AG04449 (cell line): ENCODE data around the gene OTOG.
"Not testable (repeated sequence)": the region's sequence is repeated elsewhere in the genome, so short reads cannot be mapped to it uniquely, and the experiment has no call there.

Source experiments
- CTCF ChIA-PET: fragments of 350-600 bp; formaldehyde crosslinking; extraction: SDS; loops from one replicate; lab custom pipeline; 2021; ENCODE audit warnings: antibody characterized with exemption; lab: Yijun Ruan, JAX
- POLR2A ChIA-PET: fragments of 400-600, 350-600 bp; formaldehyde crosslinking; extraction: SDS; loops from one replicate; lab custom pipeline; 2020; ENCODE audit warnings: antibody characterized with exemption, inconsistent platforms; lab: Yijun Ruan, JAX
- DNase-seq: peaks from one replicate; pipeline ENCODE4 v3.0.0-alpha.2; 2010; ENCODE audit warnings: low read depth, low spot score
- H3K4me3 ChIP-seq: 2 replicates; pipeline ENCODE4 v1.5.1; 2011; ENCODE audit warnings: low read depth, mild to moderate bottlenecking, control low read depth, low read length
- CTCF ChIP-seq: IDR thresholded peaks from one replicate; pipeline ENCODE4 v1.5.1; 2011; ENCODE audit warnings: mild to moderate bottlenecking, moderate library complexity, low read length, control low read depth, inconsistent platforms; ENCODE audit not compliant: insufficient read depth; ENCODE audit errors: missing control alignments

Gene OTOG

GRCh38 chr11:17611503-17612220, 64.6 kb downstream of the OTOG start:
- CTCF ChIA-PET, result interaction anchor here (0.9 kb wide), 1 partner anchor 13 kb away, joined by 3 read pairs; no protein-coding TSS in a partner anchor
- DNase-seq, result no peak
- no peak overlapping the region for H3K4me3 ChIP-seq
- POLR2A ChIA-PET, result no interaction called here
- TF ChIP-seq CTCF, result no peak

- ChIA-PET POLR2A (no interaction called here), CTCF (interaction anchor here (0.9 kb wide), 1 partner anchor 13 kb away, joined by 3 read pairs; no protein-coding TSS in a partner anchor)
- no peak for TF ChIP-seq CTCF
- no peak overlapping the region for H3K4me3 ChIP-seq
- DNase-seq, result no peak
These were observed 65.4 kb downstream of the OTOG start for GRCh38 chr11:17612221-17613188.

- POLR2A ChIA-PET, result no interaction called here
- TF ChIP-seq CTCF, result no peak
- CTCF ChIA-PET, result no interaction called here
- no peak for DNase-seq
- no peak overlapping the region for H3K4me3 ChIP-seq
These were observed 66.4 kb downstream of the OTOG start for GRCh38 chr11:17613428-17613962.

GRCh38 chr11:17613983-17614382, 66.9 kb downstream of the OTOG start:
- CTCF ChIA-PET, result no interaction called here
- no peak for DNase-seq
- POLR2A ChIA-PET, result no interaction called here
- TF ChIP-seq CTCF, result no peak
- no peak overlapping the region for H3K4me3 ChIP-seq

- DNase-seq, POLR2A ChIA-PET: not testable (repeated sequence)
These were observed 75.7 kb downstream of the OTOG start for GRCh38 chr11:17622711-17623110.

GRCh38 chr11:17629113-17629512, 82.1 kb downstream of the OTOG start:
- CTCF ChIA-PET, result no interaction called here
- TF ChIP-seq CTCF, result no peak
- no peak for DNase-seq
- no peak overlapping the region for H3K4me3 ChIP-seq
- POLR2A ChIA-PET, result no interaction called here

More at GRCh38 chr11:17622711-17623110, 75.7 kb downstream of the OTOG start:
- CTCF ChIA-PET, H3K4me3 ChIP-seq: not testable (repeated sequence)
